GM21723 (cell line): Measurements from ENCODE around the gene TMEM44.
A peak's percentile ranks its signal among the peaks of the same experiment; 100 is the strongest.
"Not testable (repeated sequence)": the region's sequence is repeated elsewhere in the genome, so short reads cannot be mapped to it uniquely, and the experiment has no call there.

Experiments
- ATAC-seq: cut with Tn5 transposase; IDR thresholded peaks from one replicate; pipeline ENCODE4 v1.9.1; 2021; ENCODE audit warnings: mild to moderate bottlenecking, moderate library complexity; ENCODE audit not compliant: unreplicated experiment

The TMEM44 gene

DNA sequence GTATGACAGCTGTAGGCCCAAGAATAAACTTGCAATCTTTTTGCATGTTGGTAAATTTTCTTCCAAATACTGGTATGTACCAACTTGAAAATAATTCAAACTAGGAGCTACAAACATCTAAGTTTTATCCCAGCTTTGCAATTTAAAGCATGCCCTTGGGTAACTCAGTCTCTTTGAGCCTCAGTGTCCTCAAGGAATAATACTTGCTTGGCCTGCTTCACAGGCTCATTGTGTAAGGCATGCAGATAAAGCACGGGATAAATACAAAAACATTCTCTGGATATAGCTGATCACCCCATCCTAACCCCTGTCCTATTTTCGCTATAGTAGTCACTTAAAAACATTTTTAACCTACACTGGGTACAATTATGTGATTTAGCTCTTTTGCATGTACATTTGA lies 9.6 kb upstream of the TMEM44 start:
- no peak for ATAC-seq

DNA sequence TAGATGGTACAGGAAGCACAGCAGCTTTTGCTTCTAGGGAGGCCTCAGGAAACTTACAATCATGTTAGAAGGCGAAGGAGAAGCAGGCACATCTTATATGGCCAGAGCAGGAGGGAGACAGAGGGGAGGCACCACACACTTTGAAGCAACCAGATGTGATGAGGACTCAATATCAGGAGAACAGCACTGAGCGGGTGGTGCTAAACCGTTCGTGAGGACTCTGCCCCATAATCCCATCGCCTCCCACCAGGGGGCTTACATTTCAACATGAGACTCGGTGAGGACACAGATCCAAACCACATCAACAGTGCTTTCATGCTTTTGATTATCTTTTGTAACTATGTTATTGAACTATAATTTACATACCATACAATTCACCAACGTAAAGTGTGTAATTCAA lies 7.6 kb upstream of the TMEM44 start:
- ATAC-seq, result no peak

DNA sequence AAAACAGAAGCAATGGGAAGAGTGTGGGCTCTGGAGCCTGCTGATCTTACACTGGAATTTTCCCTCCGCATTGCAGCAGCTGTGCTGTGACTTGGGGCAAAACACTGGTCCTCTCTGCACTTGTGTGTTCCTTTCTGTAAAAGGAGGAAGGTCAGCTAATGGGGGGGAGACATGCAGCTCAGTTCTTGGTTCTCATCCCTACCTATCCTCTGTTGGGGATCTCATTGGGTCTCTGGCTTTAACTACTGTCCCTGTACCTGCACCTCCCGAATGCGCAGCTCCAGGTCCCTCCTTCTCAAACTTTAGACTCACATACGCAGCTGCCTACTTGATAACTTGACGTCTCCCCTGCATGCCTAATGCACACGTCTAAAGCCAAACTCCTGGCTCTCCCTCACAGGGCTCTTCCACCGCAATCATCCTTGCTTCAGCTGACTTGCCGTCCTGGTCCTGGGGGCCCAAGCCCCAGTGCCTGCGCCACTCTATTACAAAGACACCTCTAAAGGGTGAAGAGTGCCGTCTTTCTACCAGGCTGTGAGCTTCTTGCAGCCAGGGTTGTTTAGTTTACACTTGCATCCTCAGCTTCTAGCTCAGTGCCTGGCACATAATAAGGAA lies 5.9 kb upstream of the TMEM44 start:
- no peak for ATAC-seq

DNA sequence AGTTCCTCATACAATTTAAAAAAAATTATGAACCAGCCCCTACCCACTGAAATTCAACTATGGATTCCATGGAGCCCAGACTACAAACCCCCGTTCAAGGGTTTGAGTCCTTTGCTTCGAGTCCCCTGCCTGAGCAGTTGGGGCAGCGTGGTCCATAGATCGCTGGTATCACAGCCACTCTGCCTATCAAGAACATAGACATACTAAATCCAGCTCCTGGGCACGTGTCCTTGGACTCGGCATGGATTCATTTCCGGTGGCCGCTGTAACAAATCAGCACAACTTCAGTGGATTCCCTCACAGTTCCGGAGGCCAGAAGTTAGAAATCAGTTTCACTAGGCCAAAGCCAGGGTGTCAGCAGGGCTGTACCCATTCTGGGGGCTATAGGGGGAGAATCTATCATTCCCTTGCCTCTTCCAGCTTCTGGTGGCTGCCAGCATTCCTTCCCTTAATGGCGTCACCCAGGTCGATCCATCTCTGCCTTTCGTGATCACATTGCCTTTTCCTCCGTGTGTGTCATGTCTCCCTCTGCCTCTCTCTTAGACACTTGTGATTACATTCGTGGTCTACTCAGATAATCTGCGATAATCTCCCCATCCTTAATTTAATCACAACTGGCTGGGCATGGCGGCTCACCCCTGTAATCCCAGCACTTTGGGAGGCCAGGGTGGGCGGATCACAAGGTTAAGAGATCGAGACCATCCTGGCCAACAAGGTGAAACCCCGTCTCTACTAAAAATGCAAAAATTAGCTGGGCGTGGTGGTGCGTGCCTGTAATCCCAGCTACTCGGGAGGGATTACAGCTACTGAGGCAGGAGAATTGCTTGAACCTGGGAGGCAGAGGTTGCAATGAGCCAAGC lies 4.6 kb upstream of the TMEM44 start:
- ATAC-seq, result no peak

DNA sequence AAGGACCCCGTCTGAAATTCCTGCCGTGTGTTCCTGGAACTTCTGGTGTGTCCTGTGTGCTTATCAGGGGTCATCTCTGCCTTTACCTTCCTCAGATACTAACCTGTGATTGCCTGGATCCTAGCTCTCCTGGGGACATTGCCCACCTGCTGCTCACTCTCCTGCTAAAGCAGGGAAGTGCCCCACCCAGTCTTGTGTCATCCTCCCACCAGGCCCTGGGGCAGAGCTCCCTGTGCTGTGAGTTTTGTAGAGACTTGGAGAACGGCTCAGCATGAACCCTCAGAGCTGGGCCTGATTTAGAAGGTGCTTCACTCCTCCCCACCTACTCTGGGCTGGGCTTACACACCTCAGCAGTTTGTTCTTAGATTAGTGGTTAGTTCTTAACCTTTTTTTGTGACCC lies 3.8 kb upstream of the TMEM44 start:
- ATAC-seq, result no peak

DNA sequence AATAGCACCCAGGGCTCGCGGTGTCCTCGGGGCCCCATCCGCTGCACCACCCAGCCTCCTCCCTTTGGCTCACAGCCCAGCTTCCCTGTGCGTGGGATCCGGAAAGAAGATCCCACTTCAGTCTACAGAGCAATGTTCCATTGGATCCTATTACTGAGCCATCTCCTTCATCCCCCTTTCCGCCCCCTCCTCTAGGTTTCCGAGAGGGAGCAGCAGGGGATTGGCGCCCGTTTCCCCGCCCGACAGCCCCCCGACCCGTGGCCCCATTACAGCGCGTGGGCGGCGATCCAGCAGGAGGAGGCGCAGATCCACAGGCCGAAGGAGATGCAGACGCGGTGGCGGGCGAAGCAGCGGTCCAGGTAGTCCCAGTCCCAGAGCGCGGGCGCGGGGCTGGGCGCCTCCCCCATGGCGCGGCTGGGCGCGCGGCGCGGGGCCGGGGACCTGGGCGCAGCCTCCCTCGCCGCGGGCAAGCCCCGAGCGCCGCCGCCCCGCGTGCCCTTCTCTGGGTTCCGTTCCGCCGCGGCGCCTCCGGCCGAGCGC lies 340 bp downstream of the TMEM44 start:
- peak; percentile 64 for ATAC-seq

DNA sequence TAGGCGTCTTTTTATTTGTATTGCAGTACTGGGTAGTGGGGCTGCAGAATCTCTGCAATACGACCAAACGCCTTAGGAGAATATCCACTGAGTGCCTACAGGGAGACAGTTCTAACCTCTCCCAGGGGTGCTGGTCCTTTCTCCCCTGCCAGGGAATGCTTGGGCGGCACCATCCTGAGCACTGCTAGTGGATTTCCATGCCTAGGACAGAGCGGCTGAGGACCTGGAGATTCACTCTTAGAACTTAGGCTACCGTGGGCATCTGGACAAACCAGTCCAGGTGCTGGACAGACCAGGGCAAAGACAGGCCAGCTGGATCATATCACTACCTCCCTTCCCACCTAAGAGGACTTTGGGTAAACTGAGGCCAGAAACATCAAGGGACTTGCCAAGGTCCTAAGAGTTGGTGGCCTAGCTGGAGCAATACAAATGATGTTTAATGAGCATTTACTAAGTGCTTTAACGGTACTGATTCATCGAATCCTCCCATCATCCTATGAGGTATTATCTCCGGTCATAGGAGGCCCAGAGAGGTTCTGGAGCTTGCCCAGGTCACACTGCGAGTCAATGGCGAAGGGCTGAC lies 902 bp downstream of the TMEM44 start:
- no peak for ATAC-seq

DNA sequence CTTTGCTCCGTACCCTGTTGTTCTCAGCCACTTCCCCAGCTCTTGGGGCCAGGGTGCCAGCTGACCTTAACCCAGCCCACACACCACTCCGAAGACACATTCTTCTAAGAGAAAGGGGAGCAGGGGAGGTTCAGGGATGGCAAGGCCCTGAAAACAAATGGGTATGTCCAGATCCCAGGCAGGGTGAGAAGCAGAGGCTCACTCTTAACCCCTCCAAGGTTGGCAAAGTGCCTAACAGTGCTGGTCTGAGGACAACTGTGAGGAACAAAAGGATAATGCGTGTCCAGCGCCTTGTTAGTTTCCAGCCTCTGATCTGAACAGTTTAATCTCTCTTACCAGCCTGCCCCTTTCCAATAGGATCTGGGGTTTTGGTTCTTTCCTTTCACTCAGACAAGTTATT lies 1.5 kb downstream of the TMEM44 start:
- ATAC-seq, result no peak

DNA sequence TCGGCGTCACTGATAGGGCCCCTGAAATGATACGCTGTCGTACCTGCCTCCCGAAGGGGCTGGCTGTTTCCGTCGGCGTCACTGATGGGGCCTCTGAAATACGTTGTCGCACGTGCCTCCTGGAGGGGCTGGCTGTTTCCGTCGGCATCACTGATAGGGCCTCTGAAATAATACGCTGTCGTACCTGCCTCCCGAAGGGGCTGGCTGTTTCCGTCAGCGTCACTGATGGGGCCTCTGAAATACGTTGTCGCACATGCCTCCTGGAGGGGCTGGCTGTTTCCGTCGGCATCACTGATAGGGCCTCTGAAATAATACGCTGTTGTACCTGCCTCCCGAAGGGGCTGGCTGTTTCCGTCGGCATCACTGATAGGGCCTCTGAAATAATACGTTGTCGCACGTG lies 2.5 kb downstream of the TMEM44 start:
- not testable (repeated sequence) for ATAC-seq

DNA sequence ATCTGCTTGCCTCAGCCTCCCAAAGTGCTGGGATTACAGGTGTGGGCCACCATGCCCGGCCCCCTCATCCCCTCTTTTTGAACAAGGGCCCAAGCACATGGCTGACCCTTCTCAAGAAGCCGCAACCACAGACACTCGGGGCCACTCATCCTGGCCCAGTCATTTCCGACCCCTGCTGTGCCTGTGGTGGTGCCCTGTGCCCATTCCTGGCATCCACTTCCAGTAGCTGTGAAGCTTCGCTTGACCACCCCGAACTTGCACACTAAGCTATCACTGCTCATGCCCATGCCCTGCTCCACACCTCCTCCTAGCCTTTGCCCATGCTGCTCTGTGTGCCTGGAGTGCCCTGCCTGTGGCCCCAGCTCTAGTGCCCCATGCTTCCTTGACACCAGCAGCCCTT lies 8.3 kb downstream of the TMEM44 start:
- ATAC-seq, result no peak

DNA sequence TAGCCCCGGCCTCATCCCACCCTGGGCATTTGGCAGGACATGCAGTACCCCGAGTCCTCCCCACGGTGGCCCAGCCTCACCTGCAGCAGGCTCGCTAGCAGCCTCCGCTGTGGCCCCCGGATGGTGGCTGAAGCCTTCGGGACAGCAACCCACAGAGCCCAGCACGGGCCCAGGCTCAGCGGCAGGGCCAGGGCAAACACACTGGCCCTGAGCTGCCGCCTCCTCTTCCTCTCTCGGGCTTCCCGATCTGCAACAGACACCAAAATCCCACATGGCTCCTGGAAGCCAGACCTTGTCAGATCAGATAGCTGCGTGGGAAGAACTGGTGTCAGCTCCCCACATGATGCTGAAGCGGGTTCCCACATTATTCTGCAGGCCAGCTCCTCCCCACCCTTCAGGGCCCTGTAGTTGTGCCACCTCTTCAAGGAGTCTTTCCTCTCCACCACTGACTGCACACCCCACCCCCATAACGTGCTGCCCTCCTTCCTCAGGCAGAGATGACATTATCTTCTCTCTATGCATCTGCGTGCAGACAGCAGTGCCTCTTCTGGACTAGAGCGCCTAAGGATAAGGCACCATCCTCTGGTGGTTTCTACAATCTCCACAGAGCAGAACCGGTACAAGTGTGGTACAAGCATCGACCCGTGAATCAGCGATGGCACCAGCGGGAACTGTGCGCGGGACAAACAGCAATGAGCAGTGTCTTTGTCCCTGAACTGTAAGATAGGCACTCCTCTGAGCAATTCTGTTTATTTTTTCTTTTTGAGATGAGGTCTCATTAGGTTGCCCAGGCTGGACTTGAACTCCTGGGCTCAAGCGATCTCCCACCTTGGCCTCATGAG lies 9.5 kb downstream of the TMEM44 start:
- no peak for ATAC-seq

DNA sequence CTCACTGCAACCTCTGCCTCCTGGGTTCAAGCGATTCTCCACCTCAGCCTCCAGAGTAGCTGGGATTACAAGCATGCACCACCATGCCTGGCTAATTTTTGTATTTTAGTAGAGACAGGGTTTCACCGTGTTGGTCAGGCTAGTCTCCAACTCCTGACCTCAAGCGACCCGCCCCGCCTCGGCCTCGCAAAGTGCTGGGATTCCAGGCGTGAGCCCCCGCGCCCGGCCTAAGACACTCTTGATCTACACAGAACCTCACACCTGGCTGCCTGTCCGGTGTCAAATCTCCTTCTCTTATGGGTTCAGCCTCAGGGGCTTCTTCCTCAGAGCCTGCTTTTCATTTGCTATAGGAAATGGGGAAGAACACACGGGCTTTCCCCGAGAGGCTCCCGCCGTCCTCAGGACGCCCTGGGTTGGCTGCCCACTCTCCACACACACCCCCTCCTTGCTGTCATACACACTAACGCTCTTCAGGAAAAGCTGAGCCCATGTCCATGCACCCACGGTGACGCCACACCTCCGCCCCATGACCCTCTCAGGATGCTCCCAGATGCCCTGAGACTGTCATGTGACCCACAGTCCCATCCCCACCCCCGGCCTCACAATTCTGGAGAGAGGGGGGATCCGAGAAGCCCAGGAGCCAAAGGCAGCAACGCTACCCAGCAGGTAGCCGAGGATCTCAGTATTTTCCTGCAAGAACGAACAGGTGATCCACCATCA lies 10.4 kb downstream of the TMEM44 start:
- ATAC-seq, result no peak

DNA sequence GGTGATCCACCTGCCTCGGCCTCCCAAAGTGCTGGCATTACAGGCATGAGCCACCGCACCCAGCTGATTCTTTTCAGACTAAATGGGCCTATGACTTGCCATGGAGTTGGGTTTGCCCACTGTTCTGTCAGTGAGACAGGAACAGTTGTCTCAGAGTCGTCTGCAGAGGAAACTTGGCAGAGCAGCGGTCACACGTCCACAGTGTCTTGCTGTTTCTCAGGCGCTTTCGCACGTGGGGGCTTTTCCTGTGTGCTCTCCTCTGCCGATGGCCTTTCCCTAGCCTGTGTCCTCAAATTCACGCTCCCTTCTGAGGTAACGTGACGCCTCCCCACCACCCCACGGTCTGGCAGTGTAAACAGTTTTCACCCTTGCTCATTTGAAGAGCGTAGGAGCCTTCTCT lies 11.3 kb downstream of the TMEM44 start:
- ATAC-seq, result no peak

DNA sequence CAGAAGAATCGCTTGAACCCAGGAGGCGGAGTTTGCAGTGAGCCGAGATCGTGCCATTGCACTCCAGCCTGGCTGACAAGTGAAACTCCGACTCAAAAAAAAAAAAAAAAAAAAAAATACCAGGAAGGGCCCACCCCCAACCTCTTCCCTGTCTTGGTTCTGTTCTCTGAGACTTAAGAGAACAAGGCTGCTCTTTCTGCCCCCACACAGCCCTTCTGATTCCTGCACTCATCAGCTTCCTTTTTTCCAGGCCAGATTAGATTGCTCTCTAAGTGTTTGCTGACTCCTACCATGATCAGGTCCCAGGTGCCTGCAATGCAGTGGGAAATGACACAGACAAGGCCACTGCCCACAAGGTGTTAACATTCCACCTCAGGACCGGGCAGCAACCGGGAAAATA lies 13.0 kb downstream of the TMEM44 start:
- ATAC-seq, result no peak

DNA sequence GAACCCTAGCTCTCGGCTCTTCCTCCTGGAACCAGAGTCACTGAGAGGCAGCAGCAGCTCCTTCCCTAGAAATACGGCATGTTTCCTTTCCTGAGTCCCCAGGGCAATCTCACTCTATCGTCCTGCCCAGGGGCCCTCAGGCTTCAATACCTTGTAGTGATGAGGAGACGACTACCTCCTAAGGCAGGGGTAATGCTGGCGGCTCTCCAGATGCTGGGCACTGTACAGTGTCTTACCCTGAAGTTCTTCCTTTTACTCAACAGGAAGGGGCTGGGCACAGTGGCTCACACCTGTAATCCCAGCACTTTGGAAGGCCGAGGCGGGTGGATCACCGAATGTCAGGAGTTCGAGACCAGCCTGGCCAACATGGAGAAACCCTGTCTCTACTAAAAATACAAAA lies 13.5 kb downstream of the TMEM44 start:
- no peak for ATAC-seq

DNA sequence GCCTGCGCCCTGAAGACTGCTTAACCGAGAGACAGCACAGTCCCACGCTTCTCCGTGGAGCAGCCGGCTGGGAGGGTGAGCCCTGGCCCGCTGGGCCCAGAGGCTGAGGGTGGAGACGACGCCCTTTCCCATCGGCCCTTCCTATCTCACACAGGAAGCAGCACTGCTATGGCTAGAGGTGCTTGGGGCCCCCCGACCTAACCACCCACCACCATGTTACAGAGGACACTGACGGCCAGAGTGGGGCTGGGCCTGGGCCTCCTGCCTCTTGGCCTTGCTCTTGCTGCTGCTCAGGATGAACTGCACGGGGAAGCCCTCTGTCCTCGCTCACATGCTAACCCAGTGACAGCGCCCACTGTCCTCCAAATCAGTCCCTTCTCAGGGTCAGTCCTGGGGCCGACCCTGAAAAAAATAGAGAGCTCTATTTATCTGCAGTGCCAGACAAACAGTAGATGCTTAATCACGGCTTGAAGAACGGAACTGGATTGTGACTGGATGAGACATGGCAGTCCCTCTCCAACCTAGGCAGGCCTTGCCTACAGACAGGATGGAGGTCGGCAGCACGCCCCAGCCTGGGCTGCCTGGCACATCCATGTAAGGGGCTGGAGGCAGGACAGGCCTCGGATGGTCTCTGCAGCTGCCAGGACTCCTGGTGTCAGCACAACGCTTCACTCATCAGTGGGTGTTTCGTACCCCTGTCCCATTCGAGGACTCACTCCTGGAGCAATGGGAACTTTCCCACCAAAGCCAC lies 14.2 kb downstream of the TMEM44 start:
- ATAC-seq, result no peak

DNA sequence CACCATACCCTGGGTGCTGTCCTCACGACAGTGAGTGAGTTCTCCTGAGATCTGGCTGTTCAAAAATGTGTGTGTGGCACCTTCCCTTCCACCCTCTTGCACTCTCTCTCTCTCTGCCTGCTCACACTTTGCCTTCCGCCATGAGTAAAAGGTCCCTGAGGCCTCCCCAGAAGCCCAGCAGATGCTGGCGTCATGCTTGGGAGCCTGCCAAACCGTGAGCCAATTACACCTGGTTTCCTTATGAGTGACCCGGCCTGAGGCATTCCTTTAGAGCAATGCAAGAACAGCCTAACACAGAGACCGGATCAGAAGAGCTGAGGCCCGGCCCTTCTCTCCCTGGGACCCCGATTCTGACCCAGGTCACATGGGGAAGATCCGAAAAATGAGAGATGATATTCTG lies 15.4 kb downstream of the TMEM44 start:
- no peak for ATAC-seq

DNA sequence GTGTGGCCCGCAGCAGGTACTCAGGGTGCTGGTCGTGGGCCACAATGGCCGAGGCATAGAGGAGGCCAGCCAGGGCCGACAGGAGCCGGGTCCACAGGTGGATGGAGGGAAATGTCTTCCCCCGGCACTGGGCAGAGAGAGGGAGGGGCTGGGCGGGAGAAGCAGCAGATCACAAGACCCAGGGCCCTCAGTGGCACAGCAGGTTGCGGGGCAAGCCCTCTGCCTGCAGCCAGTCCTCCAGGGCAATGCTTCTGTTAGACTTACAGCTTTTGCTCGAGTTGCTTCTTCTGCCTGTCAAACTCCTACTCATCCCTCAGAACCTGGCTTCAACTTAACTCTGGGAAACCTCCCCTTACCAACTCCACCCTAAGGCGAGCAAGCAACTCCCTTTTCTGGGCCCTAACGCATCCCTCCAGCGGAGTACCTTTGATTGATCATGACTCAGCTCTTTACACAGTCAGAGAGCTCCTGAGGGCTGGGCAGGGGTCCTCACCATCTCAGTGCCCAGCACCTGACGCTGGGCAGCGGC lies 16.0 kb downstream of the TMEM44 start:
- ATAC-seq, result no peak

DNA sequence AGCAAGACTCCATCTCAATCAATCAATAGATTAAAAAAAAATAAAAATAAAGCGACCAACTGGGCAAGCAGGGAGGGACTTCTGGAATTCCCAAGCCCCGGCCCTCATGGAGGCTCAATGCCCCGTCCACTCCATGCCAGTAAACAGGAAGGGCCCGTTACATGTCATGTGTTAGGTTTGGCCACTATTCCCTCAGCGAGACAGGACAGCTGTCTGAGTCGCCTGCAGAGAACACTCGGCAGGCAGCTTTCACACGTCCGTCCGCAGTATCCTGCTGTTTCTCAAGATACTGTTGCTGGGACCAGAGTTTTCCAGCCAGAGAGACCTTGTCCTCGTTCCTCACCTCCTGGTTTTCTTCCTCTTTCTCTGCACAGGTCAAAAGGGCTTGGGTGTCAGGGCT lies 18.0 kb downstream of the TMEM44 start:
- no peak for ATAC-seq

DNA sequence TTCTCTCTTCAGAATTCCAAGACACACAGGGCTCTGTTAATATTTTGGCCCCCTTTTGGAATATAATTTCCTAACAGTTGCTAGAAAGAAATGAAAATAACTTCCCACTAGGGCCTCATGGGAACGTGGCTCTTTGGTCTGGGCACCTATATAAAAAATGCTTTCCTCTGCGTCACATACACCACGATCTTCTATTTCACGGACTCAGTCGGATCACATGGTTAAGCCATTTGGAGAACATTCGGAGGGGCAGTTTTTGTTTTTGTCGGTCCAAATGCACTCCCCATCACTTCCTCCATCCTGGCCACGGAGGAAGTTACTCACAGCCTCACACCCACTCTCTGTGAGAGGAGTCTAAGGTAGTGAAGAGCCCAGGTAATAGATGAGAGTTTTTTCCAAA lies 21.0 kb downstream of the TMEM44 start:
- no peak for ATAC-seq
